IgD-negative memory B cell (primary cell): ENCODE data around the gene MAPKAPK2. TPM values are rescaled to one million over a fixed set of nuclear protein-coding genes. Genes with fewer than 3 reads are reported as not detected.

Source experiments
- H3K27ac Mint-ChIP-seq, 3 donors: one replicate each; pipeline ENCODE4 v1.8.0; 2020 to 2022; ENCODE audit warnings: mild to moderate bottlenecking in 3 of 3, mixed read lengths in 3 of 3, moderate library complexity in 1 of 3
- H3K27me3 Mint-ChIP-seq: one replicate; pipeline ENCODE4 v1.8.0; 2021; ENCODE audit warnings: mixed read lengths
- H3K36me3 Mint-ChIP-seq: one replicate; pipeline ENCODE4 v1.8.0; 2020; ENCODE audit warnings: mild to moderate bottlenecking, mixed read lengths
- H3K4me1 Mint-ChIP-seq, 3 donors: one replicate each; pipeline ENCODE4 v1.8.0; 2020 to 2022; ENCODE audit warnings: mixed read lengths in 3 of 3, mild to moderate bottlenecking in 1 of 3
- H3K4me3 Mint-ChIP-seq, 4 donors: one replicate each; pipeline ENCODE4 v1.8.0; 2020 to 2022; ENCODE audit warnings: mild to moderate bottlenecking in 4 of 4, mixed read lengths in 4 of 4, moderate library complexity in 3 of 4
- H3K9me3 Mint-ChIP-seq, 3 donors: one replicate each; pipeline ENCODE4 v1.8.0; 2020 to 2021; ENCODE audit warnings: mixed read lengths in 3 of 3, mild to moderate bottlenecking in 1 of 3
- polyA plus RNA-seq: library from polyadenylated mRNA; unstranded; fragments of 300-500 nt; fragmentation: Illumina TruSeq; gene quantifications from one replicate; pipeline ENCODE4 v1.2.3, GENCODE V29; 2021

Gene MAPKAPK2
- polyA plus RNA-seq, 1 donor from 2014 or later: 4.1 TPM

DNA sequence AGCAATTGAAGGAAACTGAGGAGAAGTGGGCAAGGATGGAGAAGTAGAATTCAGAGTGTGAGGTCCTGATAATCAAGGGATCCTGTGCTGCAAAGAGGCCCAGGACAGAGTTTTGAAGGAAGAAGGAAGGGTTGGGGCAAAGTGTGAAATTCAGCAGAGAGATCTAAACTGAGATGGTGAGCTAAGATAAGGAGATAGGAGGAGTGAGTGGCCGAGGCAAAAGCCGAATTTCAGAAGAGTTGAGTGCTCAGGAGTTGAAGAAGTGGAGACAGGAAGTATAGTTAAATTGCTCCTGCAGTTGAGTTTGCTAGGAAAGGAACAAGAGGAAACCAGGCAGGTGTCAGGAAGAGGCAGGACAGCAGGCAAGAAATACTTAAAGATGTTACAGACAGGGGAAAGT, 16.4 kb upstream of the MAPKAPK2 start:
- peaks cover 9% of the 10 kb centered on the region for H3K27me3 Mint-ChIP-seq
- peaks cover 6 to 15% (median 7%) of the 10 kb centered on the region in 3 donors for H3K4me1 Mint-ChIP-seq
- no peaks in the 10 kb centered on the region for H3K36me3 Mint-ChIP-seq
- H3K27ac Mint-ChIP-seq: no peak overlapping the region
- no peaks in the 10 kb centered on the region for H3K9me3 Mint-ChIP-seq
- H3K4me3 Mint-ChIP-seq: no peak overlapping the region

DNA sequence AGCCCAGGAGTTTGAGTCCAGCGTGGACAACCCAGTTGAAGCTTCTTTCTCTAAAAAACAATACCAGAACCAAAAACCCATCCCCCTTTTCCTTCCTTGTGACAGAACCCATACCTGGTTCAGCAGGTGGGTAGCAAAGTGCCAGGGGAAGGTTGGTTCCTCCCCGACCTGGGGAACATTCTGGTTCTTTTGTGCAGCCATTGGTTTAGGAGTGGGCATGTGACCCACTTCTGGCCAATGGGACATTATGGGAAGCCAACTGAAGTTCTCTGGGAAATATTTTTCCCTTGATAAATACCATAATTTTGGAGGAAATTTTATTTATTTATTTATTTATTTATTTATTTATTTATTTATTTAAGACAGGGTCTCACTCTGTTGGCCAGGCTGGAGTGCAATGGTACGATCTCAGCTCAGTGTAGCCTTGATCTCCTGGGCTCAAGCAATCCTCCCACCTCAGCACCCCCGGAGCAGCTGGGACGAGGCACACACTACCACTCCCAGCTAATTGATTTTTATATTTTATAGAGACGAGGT, 15.8 kb upstream of the MAPKAPK2 start:
- H3K36me3 Mint-ChIP-seq: no peaks in the 10 kb centered on the region
- no peaks in the 10 kb centered on the region for H3K9me3 Mint-ChIP-seq
- no peak overlapping the region for H3K27ac Mint-ChIP-seq
- H3K4me3 Mint-ChIP-seq: no peak overlapping the region
- peaks cover 5% of the 10 kb centered on the region for H3K27me3 Mint-ChIP-seq
- H3K4me1 Mint-ChIP-seq: peaks cover 2 to 11% (median 4%) of the 10 kb centered on the region in 3 donors

GRCh38 chr1:206672011-206672688, 12.6 kb upstream of the MAPKAPK2 start:
- Mint-ChIP-seq H3K27ac (no peak overlapping the region), H3K9me3 (no peaks in the 10 kb centered on the region)

GRCh38 chr1:206672844-206673758, 11.6 kb upstream of the MAPKAPK2 start:
- Mint-ChIP-seq H3K9me3 (no peaks in the 10 kb centered on the region), H3K27ac (no peak overlapping the region), H3K27me3 (peaks cover 2% of the 10 kb centered on the region), H3K4me3 (no peak overlapping the region), H3K4me1 (peaks cover 5 to 6% (median 5%) of the 10 kb centered on the region in 3 donors), H3K36me3 (no peaks in the 10 kb centered on the region)

More at GRCh38 chr1:206672011-206672688, 12.6 kb upstream of the MAPKAPK2 start:
- Mint-ChIP-seq H3K27me3 (peaks cover 6% of the 10 kb centered on the region), H3K4me1 (peaks cover 5 to 6% (median 5%) of the 10 kb centered on the region in 3 donors), H3K36me3 (no peaks in the 10 kb centered on the region), H3K4me3 (no peak overlapping the region)

- Mint-ChIP-seq H3K9me3 (no peaks in the 10 kb centered on the region), H3K36me3 (no peaks in the 10 kb centered on the region), H3K4me3 (no peak overlapping the region), H3K27me3 (peaks cover 1% of the 10 kb centered on the region), H3K4me1 (peaks cover 11 to 15% (median 12%) of the 10 kb centered on the region in 3 donors), H3K27ac (no peak overlapping the region)
Measured at GRCh38 chr1:206674236-206674635, 10.5 kb upstream of the MAPKAPK2 start.

DNA sequence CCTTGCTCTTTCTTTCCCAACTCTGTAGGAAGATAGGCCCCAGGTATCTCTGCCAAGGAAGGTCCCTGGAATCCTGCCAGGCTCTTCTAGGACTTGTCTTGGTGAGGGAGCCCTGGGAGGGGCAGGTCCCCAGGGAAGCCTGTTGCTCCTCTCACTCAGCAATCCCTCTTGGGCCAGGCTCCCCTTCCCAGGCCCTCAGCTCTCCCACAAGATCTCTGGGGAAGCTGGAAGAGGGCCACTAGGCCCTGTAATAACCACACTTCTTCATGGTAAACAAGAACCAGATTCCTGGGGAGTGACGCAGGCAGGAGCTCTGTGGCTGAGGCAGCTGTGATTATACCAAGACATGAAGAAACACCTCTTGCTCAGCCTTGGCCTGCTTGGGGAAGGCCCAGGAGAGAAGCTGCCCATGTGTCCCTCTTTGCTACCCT, 9.9 kb upstream of the MAPKAPK2 start:
- peaks cover 2% of the 10 kb centered on the region for H3K27me3 Mint-ChIP-seq
- H3K36me3 Mint-ChIP-seq: no peaks in the 10 kb centered on the region
- peak overlapping the region in 1 of 4 donors; percentile 30 for H3K4me3 Mint-ChIP-seq
- H3K27ac Mint-ChIP-seq: no peak overlapping the region
- peaks cover 13 to 18% (median 14%) of the 10 kb centered on the region in 3 donors for H3K4me1 Mint-ChIP-seq
- H3K9me3 Mint-ChIP-seq: no peaks in the 10 kb centered on the region

DNA sequence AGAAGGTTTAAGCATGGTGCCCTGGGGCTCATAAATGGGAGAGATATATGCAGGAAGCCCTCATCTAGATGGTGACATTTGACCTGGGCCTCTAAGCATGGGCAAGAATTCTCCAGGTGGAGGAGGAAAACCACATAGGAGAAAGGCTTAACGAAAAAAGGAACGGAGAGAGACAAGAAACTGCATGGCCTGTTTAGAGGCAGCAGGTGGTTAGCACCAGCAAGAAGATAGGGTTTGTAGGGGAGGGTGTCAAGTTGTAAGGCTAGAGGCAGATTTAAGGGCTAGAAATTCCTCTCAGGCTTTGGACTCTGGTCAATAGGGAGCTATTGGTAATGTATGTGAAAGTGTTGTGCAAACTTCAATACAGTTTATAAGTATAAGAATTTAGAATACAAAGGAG, 8.2 kb upstream of the MAPKAPK2 start:
- Mint-ChIP-seq H3K9me3 (no peaks in the 10 kb centered on the region), H3K27me3 (peaks cover 3% of the 10 kb centered on the region), H3K4me3 (peak overlapping the region in 1 of 4 donors; percentile 35), H3K36me3 (no peaks in the 10 kb centered on the region), H3K27ac (no peak overlapping the region), H3K4me1 (peaks cover 23 to 35% (median 24%) of the 10 kb centered on the region in 3 donors)

GRCh38 chr1:206678490-206678889, 6.2 kb upstream of the MAPKAPK2 start:
- H3K36me3 Mint-ChIP-seq: no peaks in the 10 kb centered on the region
- no peak overlapping the region for H3K27ac Mint-ChIP-seq

GRCh38 chr1:206679738-206680211, 4.9 kb upstream of the MAPKAPK2 start:
- Mint-ChIP-seq H3K27me3 (peaks cover 3% of the 10 kb centered on the region), H3K9me3 (no peaks in the 10 kb centered on the region), H3K27ac (peak overlapping the region in 2 of 3 donors; percentile 64 to 81), H3K4me3 (peak overlapping the region; percentile 21 to 86 (median 77)), H3K4me1 (peaks cover 31 to 55% (median 42%) of the 10 kb centered on the region in 3 donors), H3K36me3 (no peaks in the 10 kb centered on the region)

More at GRCh38 chr1:206678490-206678889, 6.2 kb upstream of the MAPKAPK2 start:
- peaks cover 31 to 53% (median 38%) of the 10 kb centered on the region in 3 donors for H3K4me1 Mint-ChIP-seq
- peaks cover 5% of the 10 kb centered on the region for H3K27me3 Mint-ChIP-seq
- H3K4me3 Mint-ChIP-seq: no peak overlapping the region
- H3K9me3 Mint-ChIP-seq: no peaks in the 10 kb centered on the region

GRCh38 chr1:206680279-206680678, 4.4 kb upstream of the MAPKAPK2 start:
- H3K4me1 Mint-ChIP-seq: peaks cover 31 to 55% (median 42%) of the 10 kb centered on the region in 3 donors

DNA sequence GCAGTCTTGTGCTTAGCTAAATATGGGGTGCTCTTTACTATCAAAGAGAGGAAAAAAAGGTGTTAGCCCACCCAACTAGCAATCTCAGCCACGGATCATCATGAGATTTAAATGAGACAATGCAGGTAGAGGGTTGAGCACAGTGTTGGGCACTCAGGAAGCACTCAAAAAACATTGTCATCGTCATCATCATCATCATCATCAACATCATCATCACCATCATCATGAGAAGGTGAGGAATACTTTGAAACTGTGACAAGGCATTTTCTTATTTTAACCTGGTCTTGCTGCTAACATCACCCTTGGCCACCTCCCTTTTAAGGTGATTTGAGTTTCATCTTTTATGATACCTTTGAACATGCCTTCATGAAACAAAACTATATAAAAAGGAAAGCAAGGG, 3.3 kb upstream of the MAPKAPK2 start:
- H3K4me1 Mint-ChIP-seq: peaks cover 28 to 54% (median 40%) of the 10 kb centered on the region in 3 donors
- peaks cover 3% of the 10 kb centered on the region for H3K27me3 Mint-ChIP-seq
- peaks cover 3% of the 10 kb centered on the region for H3K36me3 Mint-ChIP-seq
- H3K4me3 Mint-ChIP-seq: peak overlapping the region in 1 of 4 donors; percentile 70
- H3K9me3 Mint-ChIP-seq: no peaks in the 10 kb centered on the region
- peak overlapping the region in 1 of 3 donors; percentile 64 for H3K27ac Mint-ChIP-seq

More at GRCh38 chr1:206680279-206680678, 4.4 kb upstream of the MAPKAPK2 start:
- H3K27me3 Mint-ChIP-seq: peaks cover 3% of the 10 kb centered on the region
- no peaks in the 10 kb centered on the region for H3K9me3 Mint-ChIP-seq
- H3K36me3 Mint-ChIP-seq: no peaks in the 10 kb centered on the region
- peak overlapping the region in 2 of 3 donors; percentile 64 to 81 for H3K27ac Mint-ChIP-seq
- H3K4me3 Mint-ChIP-seq: peak overlapping the region in 3 of 4 donors; percentile 10 to 83 (median 71)

DNA sequence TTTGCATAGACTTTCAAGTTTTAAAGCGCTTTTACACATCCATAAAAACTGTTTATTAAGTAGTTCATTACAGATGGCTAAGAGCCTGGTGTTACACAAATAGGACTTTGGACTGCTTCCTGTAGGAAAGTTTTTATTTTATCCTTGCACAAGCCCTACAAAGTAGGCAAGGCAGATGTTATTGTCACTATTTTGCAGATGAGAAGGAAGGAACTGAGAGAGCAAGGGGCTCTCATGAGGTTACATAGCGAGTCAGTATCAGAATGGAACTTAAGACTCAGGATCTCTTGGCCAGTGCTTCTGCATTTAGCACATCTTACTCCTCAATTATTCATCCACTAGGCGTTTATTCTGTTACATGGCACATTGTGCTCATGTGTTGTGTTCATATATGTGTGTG, 2.6 kb upstream of the MAPKAPK2 start:
- H3K4me3 Mint-ChIP-seq: peak overlapping the region; percentile 51 to 70 (median 68)
- H3K27me3 Mint-ChIP-seq: peaks cover 3% of the 10 kb centered on the region
- H3K9me3 Mint-ChIP-seq: no peaks in the 10 kb centered on the region
- H3K27ac Mint-ChIP-seq: peak overlapping the region in 2 of 3 donors; percentile 60 to 74
- H3K36me3 Mint-ChIP-seq: peaks cover 3% of the 10 kb centered on the region
- H3K4me1 Mint-ChIP-seq: peaks cover 36 to 59% (median 43%) of the 10 kb centered on the region in 3 donors

DNA sequence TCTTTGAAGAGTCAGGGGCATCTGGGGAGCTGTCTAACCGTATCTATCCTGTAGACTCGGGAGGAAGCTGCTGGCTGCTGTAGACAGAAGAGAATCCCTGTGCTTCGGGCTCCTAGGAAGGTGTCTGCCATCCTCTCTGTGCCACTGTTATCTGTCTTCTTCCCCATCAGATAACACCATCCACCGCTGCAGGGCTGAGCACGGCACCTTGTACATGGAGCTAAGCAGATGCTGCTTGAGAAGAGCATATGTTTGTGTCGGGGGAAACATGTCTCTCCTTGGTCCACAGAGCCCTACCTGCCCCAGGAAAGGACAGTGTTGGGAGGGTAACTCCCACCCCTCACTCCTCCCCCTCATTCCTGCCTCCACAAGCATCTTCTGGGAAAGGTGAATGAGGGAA, 1.4 kb upstream of the MAPKAPK2 start:
- peak overlapping the region in 2 of 3 donors; percentile 13 to 73 for H3K27ac Mint-ChIP-seq
- H3K4me1 Mint-ChIP-seq: peaks cover 43 to 69% (median 51%) of the 10 kb centered on the region in 3 donors
- no peaks in the 10 kb centered on the region for H3K9me3 Mint-ChIP-seq

GRCh38 chr1:206684003-206684402, 702 bp upstream of the MAPKAPK2 start:
- Mint-ChIP-seq H3K9me3 (no peaks in the 10 kb centered on the region), H3K4me1 (peaks cover 38 to 62% (median 49%) of the 10 kb centered on the region in 3 donors), H3K27me3 (peaks cover 3% of the 10 kb centered on the region), H3K27ac (peak overlapping the region in 1 of 3 donors; percentile 13), H3K36me3 (peaks cover 3% of the 10 kb centered on the region), H3K4me3 (peak overlapping the region in 2 of 4 donors; percentile 68 to 93)

More for the DNA sequence above, 1.4 kb upstream of the MAPKAPK2 start:
- H3K4me3 Mint-ChIP-seq: peak overlapping the region in 2 of 4 donors; percentile 68 to 71
- H3K36me3 Mint-ChIP-seq: peaks cover 3% of the 10 kb centered on the region
- H3K27me3 Mint-ChIP-seq: peaks cover 3% of the 10 kb centered on the region
